ENCODE data around the gene NID1. TPM values are rescaled to one million over a fixed set of nuclear protein-coding genes. Genes with fewer than 3 reads are reported as not detected.

The NID1 gene
- total and polyA plus RNA-seq, 4 donors: 21.2 to 90.1 (median 55.2) TPM

DNA sequence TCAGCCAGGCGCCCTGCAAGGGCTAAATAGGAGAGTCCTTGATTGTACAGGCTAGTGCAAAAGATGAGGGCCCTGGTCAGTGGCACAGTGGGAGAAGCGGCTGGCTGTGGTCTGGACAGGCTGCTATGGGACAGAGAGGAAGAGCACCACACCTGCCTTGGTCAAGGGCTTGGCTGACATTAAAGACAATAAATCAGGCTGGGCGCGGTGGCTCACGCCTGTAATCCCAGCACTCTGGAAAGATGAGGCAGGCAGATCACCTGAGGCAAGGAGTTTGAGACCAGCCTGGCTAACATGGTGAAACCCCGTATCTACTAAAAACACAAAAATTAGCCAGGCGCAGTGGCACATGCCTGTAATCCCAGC is 62.9 kb downstream of the NID1 start:
- Histone ChIP-seq H3K9me3 (ENCODE audit: control insufficient read depth in 4 of 4, low read length in 3 of 4) (no peaks in the 10 kb centered on the region), H3K4me3 (ENCODE audit: low read depth in 1 of 3, low read length in 3 of 3) (no peak overlapping the region), H3K27ac (ENCODE audit: low read depth in 1 of 2, low read length in 2 of 2) (peak overlapping the region in 1 of 2 donors; percentile 1), H3K4me1 (ENCODE audit: control insufficient read depth in 4 of 4, insufficient read depth in 4 of 4, low read length in 3 of 4) (no peaks in the 10 kb centered on the region), H3K9ac (ENCODE audit: low read depth in 1 of 2, low read length in 2 of 2) (no peak overlapping the region), H3K36me3 (ENCODE audit: control insufficient read depth in 4 of 4, insufficient read depth in 3 of 4, low read depth in 1 of 4, low read length in 3 of 4) (peaks cover 7 to 21% (median 11%) of the 10 kb centered on the region in 4 donors), H3K27me3 (ENCODE audit: control insufficient read depth in 4 of 4, insufficient read depth in 4 of 4, low read length in 3 of 4) (no peaks in the 10 kb centered on the region)
- 92% methylated on average over 7 of the region's 7 CpGs for WGBS
- no peak for DNase-seq (ENCODE audit: low spot score)
- TF ChIP-seq EGR1 (IDR thresholded peaks at IDR 0.05; ENCODE audit: low read depth in 2 of 2): no peak
- TF ChIP-seq, protein P1, sequence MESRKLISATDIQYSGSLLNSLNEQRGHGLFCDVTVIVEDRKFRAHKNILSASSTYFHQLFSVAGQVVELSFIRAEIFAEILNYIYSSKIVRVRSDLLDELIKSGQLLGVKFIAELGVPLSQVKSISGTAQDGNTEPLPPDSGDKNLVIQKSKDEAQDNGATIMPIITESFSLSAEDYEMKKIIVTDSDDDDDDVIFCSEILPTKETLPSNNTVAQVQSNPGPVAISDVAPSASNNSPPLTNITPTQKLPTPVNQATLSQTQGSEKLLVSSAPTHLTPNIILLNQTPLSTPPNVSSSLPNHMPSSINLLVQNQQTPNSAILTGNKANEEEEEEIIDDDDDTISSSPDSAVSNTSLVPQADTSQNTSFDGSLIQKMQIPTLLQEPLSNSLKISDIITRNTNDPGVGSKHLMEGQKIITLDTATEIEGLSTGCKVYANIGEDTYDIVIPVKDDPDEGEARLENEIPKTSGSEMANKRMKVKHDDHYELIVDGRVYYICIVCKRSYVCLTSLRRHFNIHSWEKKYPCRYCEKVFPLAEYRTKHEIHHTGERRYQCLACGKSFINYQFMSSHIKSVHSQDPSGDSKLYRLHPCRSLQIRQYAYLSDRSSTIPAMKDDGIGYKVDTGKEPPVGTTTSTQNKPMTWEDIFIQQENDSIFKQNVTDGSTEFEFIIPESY (IDR thresholded peaks at IDR 0.05): no peak

DNA sequence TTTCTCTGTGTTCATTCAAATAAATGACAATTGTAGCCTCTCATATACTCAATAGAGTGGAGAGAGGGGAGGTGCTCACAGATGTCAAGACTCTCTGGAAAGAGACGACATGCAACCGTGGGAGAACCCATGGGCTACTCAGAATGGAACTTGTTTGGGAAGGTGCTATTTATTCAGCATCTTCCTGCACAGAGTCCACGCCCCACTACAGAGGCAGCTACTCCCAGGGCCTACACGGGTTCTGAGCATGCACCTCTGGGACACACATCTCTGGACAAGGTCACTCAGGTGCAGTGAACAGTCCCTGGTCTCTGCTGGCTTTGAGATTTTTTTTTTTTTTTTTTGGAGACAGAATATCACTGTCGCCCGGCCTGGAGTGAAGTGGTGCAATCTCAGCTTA is 64.1 kb downstream of the NID1 start:
- Histone ChIP-seq H3K4me1 (ENCODE audit: control insufficient read depth in 4 of 4, insufficient read depth in 4 of 4, low read length in 3 of 4) (no peaks in the 10 kb centered on the region), H3K36me3 (ENCODE audit: control insufficient read depth in 4 of 4, insufficient read depth in 3 of 4, low read depth in 1 of 4, low read length in 3 of 4) (peaks cover 9 to 22% (median 13%) of the 10 kb centered on the region in 4 donors), H3K27ac (ENCODE audit: low read depth in 1 of 2, low read length in 2 of 2) (no peak overlapping the region), H3K27me3 (ENCODE audit: control insufficient read depth in 4 of 4, insufficient read depth in 4 of 4, low read length in 3 of 4) (no peaks in the 10 kb centered on the region), H3K4me3 (ENCODE audit: low read depth in 1 of 3, low read length in 3 of 3) (no peak overlapping the region), H3K9me3 (ENCODE audit: control insufficient read depth in 4 of 4, low read length in 3 of 4) (no peaks in the 10 kb centered on the region), H3K9ac (ENCODE audit: low read depth in 1 of 2, low read length in 2 of 2) (no peak overlapping the region)
- DNase-seq (ENCODE audit: low spot score): no peak
- 89% methylated on average over 6 of the region's 6 CpGs for WGBS
- no peak for TF ChIP-seq GABPA (IDR thresholded peaks at IDR 0.05 in 1 of 2, conservative IDR thresholded peaks at IDR 0.05 in 1 of 2)

DNA sequence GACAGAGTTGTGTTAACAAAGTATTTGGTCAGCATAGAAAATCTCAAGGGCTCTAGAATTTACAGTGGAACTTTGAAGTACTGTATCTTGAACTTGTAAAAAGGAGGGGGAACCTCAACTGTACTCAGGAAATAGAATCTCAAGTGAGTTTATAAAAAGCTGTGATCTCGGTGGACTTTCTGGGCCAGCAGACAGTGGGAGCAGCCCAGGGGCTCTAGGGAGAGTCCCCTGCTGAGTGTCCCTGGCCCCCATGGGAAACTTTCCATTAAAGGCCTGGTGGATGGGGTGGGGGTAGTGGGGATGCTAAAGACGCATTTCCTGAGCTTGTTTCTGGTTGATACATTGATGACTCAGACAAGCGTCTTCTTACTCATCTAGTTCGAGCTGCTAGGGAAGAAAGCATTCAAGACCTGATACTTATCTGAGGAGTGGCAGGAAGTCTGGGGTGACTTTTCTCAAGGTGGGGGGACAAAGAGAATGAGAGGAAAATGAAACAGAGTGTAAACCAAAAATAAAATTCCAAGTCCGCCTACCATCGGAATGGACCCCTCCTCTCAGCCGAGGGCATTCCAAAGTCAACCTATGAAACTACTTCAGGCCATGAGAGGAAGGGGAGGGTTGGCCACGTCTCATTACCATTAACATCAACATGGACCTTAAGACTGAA is 65.5 kb downstream of the NID1 start:
- Histone ChIP-seq H3K9me3 (ENCODE audit: control insufficient read depth in 4 of 4, low read length in 3 of 4) (no peaks in the 10 kb centered on the region), H3K36me3 (ENCODE audit: control insufficient read depth in 4 of 4, insufficient read depth in 3 of 4, low read depth in 1 of 4, low read length in 3 of 4) (peaks cover 8 to 30% (median 19%) of the 10 kb centered on the region in 4 donors), H3K4me1 (ENCODE audit: control insufficient read depth in 4 of 4, insufficient read depth in 4 of 4, low read length in 3 of 4) (no peaks in the 10 kb centered on the region), H3K9ac (ENCODE audit: low read depth in 1 of 2, low read length in 2 of 2) (no peak overlapping the region), H3K27me3 (ENCODE audit: control insufficient read depth in 4 of 4, insufficient read depth in 4 of 4, low read length in 3 of 4) (no peaks in the 10 kb centered on the region), H3K27ac (ENCODE audit: low read depth in 1 of 2, low read length in 2 of 2) (peak overlapping the region in 1 of 2 donors; percentile 15), H3K4me3 (ENCODE audit: low read depth in 1 of 3, low read length in 3 of 3) (no peak overlapping the region)
- TF ChIP-seq FOXA1 (IDR thresholded peaks at IDR 0.05) (no peak), HNF4G (IDR thresholded peaks at IDR 0.05) (no peak), GABPA (IDR thresholded peaks at IDR 0.05 in 1 of 2, conservative IDR thresholded peaks at IDR 0.05 in 1 of 2) (no peak), RXRA (IDR thresholded peaks at IDR 0.05) (no peak)
- TF ChIP-seq, protein P2, sequence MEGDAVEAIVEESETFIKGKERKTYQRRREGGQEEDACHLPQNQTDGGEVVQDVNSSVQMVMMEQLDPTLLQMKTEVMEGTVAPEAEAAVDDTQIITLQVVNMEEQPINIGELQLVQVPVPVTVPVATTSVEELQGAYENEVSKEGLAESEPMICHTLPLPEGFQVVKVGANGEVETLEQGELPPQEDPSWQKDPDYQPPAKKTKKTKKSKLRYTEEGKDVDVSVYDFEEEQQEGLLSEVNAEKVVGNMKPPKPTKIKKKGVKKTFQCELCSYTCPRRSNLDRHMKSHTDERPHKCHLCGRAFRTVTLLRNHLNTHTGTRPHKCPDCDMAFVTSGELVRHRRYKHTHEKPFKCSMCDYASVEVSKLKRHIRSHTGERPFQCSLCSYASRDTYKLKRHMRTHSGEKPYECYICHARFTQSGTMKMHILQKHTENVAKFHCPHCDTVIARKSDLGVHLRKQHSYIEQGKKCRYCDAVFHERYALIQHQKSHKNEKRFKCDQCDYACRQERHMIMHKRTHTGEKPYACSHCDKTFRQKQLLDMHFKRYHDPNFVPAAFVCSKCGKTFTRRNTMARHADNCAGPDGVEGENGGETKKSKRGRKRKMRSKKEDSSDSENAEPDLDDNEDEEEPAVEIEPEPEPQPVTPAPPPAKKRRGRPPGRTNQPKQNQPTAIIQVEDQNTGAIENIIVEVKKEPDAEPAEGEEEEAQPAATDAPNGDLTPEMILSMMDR (IDR thresholded peaks at IDR 0.05; ENCODE audit: low read depth, low read length, missing input control): no peak
- WGBS: 75% methylated on average over 8 of the region's 8 CpGs
- DNase-seq (ENCODE audit: low spot score): no peak

DNA sequence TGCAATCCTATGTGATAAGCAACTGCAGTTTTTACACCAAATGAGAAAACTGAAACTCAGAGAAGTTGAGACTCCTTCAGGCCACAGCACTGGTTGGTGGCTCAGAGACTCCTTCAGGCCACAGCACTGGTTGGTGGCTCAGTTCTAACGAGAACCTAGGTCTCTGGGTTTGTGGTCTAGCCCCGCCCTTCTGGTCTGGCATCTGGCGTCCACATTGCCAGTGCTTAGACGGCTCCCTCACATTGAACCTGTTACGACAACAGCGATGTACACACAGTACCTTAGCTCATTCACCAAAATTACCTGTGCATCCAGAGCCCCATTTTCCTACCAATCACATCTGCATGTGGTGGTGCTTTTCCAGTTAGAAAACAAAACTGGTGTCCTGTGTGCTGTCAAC is 66.1 kb downstream of the NID1 start:
- H3K27me3 ChIP-seq (ENCODE audit: control insufficient read depth in 4 of 4, insufficient read depth in 4 of 4, low read length in 3 of 4): no peaks in the 10 kb centered on the region
- H3K36me3 ChIP-seq (ENCODE audit: control insufficient read depth in 4 of 4, insufficient read depth in 3 of 4, low read depth in 1 of 4, low read length in 3 of 4): peaks cover 8 to 30% (median 18%) of the 10 kb centered on the region in 4 donors
- H3K4me3 ChIP-seq (ENCODE audit: low read depth in 1 of 3, low read length in 3 of 3): no peak overlapping the region
- 87% methylated on average over 6 of the region's 6 CpGs for WGBS
- H3K4me1 ChIP-seq (ENCODE audit: control insufficient read depth in 4 of 4, insufficient read depth in 4 of 4, low read length in 3 of 4): no peaks in the 10 kb centered on the region
- H3K27ac ChIP-seq (ENCODE audit: low read depth in 1 of 2, low read length in 2 of 2): peak overlapping the region in 1 of 2 donors; percentile 15
- H3K9me3 ChIP-seq (ENCODE audit: control insufficient read depth in 4 of 4, low read length in 3 of 4): no peaks in the 10 kb centered on the region
- TF ChIP-seq EGR1 (IDR thresholded peaks at IDR 0.05; ENCODE audit: low read depth in 2 of 2): no peak
- DNase-seq (ENCODE audit: low spot score): no peak
- no peak overlapping the region for H3K9ac ChIP-seq (ENCODE audit: low read depth in 1 of 2, low read length in 2 of 2)
